ENCODE results near the gene KRTAP9-9. TPM values are rescaled to one million over a fixed set of nuclear protein-coding genes. Genes with fewer than 3 reads are reported as not detected.
"Not testable (repeated sequence)": the region's sequence is repeated elsewhere in the genome, so short reads cannot be mapped to it uniquely, and the experiment has no call there.

KRTAP9-9 gene
- total RNA-seq, 1 experiment from 2014 or later = not detected

GRCh38 chr17:41267711-41268110, 12.5 kb downstream of the KRTAP9-9 start:
- no peak overlapping the region for H3K56ac ChIP-seq (ENCODE audit: insufficient read length, low read depth, low read length)
- H3K4me2 ChIP-seq (ENCODE audit: insufficient read depth, insufficient read length, low read length) = no peak overlapping the region
- Mint-ChIP-seq H3K4me3 (no peak overlapping the region), H3K36me3 (ENCODE audit: insufficient read depth in 1 of 3, low read depth in 3 of 3) (no peaks in the 10 kb centered on the region), H3K27ac (no peak overlapping the region), H3K27me3 (ENCODE audit: low read depth) (peaks cover 5% of the 10 kb centered on the region), H3K9me3 (no peaks in the 10 kb centered on the region), H3K4me1 (no peaks in the 10 kb centered on the region; a peak in 1 of 4 replicates)
- no peak overlapping the region for H4K5ac ChIP-seq (ENCODE audit: insufficient read length, low read depth, low read length)
- DNase-seq = no peak
- H3K4ac ChIP-seq (ENCODE audit: low read depth, low read length) = no peak overlapping the region
- no peak overlapping the region for H2BK15ac ChIP-seq (ENCODE audit: low read depth, low read length)
- no peak overlapping the region for H4K91ac ChIP-seq (ENCODE audit: insufficient read length, low read depth, low read length)
- H3K23me2 ChIP-seq (ENCODE audit: insufficient read length, low read depth, low read length, poor library complexity, severe bottlenecking) = no peaks in the 10 kb centered on the region
- no peak overlapping the region for H2AK5ac ChIP-seq (ENCODE audit: insufficient read length, low read length)
- no peak overlapping the region for H3T11ph ChIP-seq (ENCODE audit: low read length)
- H3K9ac ChIP-seq (ENCODE audit: extremely low read depth, insufficient read length, low read length) = no peak overlapping the region
- no peak overlapping the region for H3K23ac ChIP-seq (ENCODE audit: insufficient read length, low read depth, low read length)
- no peaks in the 10 kb centered on the region for H4K20me1 ChIP-seq (ENCODE audit: control insufficient read depth, insufficient read depth, insufficient read length)
- H2BK120ac ChIP-seq (ENCODE audit: low read depth, low read length, poor library complexity, severe bottlenecking) = no peak overlapping the region
- H3K14ac ChIP-seq (ENCODE audit: insufficient read depth, low read length) = no peak overlapping the region
- no peaks in the 10 kb centered on the region for H3K79me1 ChIP-seq (ENCODE audit: insufficient read depth, low read depth, low read length, poor library complexity, severe bottlenecking)
- no peak overlapping the region for H2AFZ ChIP-seq (ENCODE audit: low read length)
- H3K27ac ChIP-seq (ENCODE audit: insufficient read length, low read depth, low read length) = no peak overlapping the region
- no peaks in the 10 kb centered on the region for H3K9me3 ChIP-seq (ENCODE audit: control insufficient read depth, low read depth, low read length)
- H2BK20ac ChIP-seq (ENCODE audit: low read depth, low read length, poor library complexity, severe bottlenecking) = no peak overlapping the region
- H3K79me2 ChIP-seq (ENCODE audit: insufficient read depth, low read length) = no peaks in the 10 kb centered on the region
- H3K27me3 ChIP-seq (ENCODE audit: insufficient read depth, low read length) = no peaks in the 10 kb centered on the region
- no peak overlapping the region for H2BK5ac ChIP-seq (ENCODE audit: insufficient read length, low read length)
- H2BK12ac ChIP-seq (ENCODE audit: insufficient read length, low read depth, low read length) = no peak overlapping the region
- WGBS (ENCODE audit: extremely low coverage, insufficient read length, low lambda C conversion rate) = no CpG with 5 or more reads among the region's 3 CpGs
- no peak overlapping the region for H4K8ac ChIP-seq (replicated peaks; ENCODE audit: insufficient read length, low read depth, low read length)
- TF ChIP-seq, protein P1, sequence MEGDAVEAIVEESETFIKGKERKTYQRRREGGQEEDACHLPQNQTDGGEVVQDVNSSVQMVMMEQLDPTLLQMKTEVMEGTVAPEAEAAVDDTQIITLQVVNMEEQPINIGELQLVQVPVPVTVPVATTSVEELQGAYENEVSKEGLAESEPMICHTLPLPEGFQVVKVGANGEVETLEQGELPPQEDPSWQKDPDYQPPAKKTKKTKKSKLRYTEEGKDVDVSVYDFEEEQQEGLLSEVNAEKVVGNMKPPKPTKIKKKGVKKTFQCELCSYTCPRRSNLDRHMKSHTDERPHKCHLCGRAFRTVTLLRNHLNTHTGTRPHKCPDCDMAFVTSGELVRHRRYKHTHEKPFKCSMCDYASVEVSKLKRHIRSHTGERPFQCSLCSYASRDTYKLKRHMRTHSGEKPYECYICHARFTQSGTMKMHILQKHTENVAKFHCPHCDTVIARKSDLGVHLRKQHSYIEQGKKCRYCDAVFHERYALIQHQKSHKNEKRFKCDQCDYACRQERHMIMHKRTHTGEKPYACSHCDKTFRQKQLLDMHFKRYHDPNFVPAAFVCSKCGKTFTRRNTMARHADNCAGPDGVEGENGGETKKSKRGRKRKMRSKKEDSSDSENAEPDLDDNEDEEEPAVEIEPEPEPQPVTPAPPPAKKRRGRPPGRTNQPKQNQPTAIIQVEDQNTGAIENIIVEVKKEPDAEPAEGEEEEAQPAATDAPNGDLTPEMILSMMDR (conservative IDR thresholded peaks at IDR 0.05) = no peak
- no peak overlapping the region for H3K18ac ChIP-seq (ENCODE audit: insufficient read length, low read depth, low read length)
- H3K4me1 ChIP-seq (ENCODE audit: insufficient read depth, low read length) = no peaks in the 10 kb centered on the region

DNA sequence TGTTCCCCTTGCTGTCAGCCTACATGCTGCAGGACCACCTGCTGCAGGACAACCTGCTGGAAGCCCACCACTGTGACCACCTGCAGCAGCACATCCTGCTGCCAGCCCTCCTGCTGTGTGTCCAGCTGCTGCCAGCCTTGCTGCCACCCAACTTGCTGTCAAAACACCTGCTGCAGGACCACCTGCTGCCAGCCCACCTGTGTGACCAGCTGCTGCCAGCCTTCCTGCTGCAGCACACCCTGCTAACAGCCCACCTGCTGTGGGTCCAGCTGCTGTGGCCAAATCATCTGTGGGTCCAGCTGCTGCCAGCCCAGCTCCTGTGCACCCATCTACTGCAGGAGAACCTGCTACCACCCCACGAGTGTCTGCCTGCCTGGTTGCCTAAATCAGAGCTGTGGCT, 16.1 kb downstream of the KRTAP9-9 start:
- not testable (repeated sequence) for H3K4me2 ChIP-seq (ENCODE audit: insufficient read depth, insufficient read length, low read length); H3K14ac ChIP-seq (ENCODE audit: insufficient read depth, low read length); H3K9me3 Mint-ChIP-seq; H2BK12ac ChIP-seq (ENCODE audit: insufficient read length, low read depth, low read length); H3K79me2 ChIP-seq (ENCODE audit: insufficient read depth, low read length); H2AFZ ChIP-seq (ENCODE audit: low read length); H2BK20ac ChIP-seq (ENCODE audit: low read depth, low read length, poor library complexity, severe bottlenecking); H3K27ac Mint-ChIP-seq; H2BK5ac ChIP-seq (ENCODE audit: insufficient read length, low read length); H3K79me1 ChIP-seq (ENCODE audit: insufficient read depth, low read depth, low read length, poor library complexity, severe bottlenecking); H4K8ac ChIP-seq (replicated peaks; ENCODE audit: insufficient read length, low read depth, low read length); H3K4ac ChIP-seq (ENCODE audit: low read depth, low read length); H3K56ac ChIP-seq (ENCODE audit: insufficient read length, low read depth, low read length); H3K4me3 Mint-ChIP-seq; H3K23me2 ChIP-seq (ENCODE audit: insufficient read length, low read depth, low read length, poor library complexity, severe bottlenecking); H4K91ac ChIP-seq (ENCODE audit: insufficient read length, low read depth, low read length); H3K27me3 ChIP-seq (ENCODE audit: insufficient read depth, low read length); H3T11ph ChIP-seq (ENCODE audit: low read length); H3K36me3 Mint-ChIP-seq (ENCODE audit: insufficient read depth in 1 of 3, low read depth in 3 of 3); H3K9ac ChIP-seq (ENCODE audit: extremely low read depth, insufficient read length, low read length); H3K27ac ChIP-seq (ENCODE audit: insufficient read length, low read depth, low read length); H3K4me1 ChIP-seq (ENCODE audit: insufficient read depth, low read length); H2BK120ac ChIP-seq (ENCODE audit: low read depth, low read length, poor library complexity, severe bottlenecking); H4K20me1 ChIP-seq (ENCODE audit: control insufficient read depth, insufficient read depth, insufficient read length); H3K27me3 Mint-ChIP-seq (ENCODE audit: low read depth); H3K18ac ChIP-seq (ENCODE audit: insufficient read length, low read depth, low read length); H3K9me3 ChIP-seq (ENCODE audit: control insufficient read depth, low read depth, low read length); DNase-seq; H3K4me1 Mint-ChIP-seq; H2BK15ac ChIP-seq (ENCODE audit: low read depth, low read length); H3K23ac ChIP-seq (ENCODE audit: insufficient read length, low read depth, low read length); H4K5ac ChIP-seq (ENCODE audit: insufficient read length, low read depth, low read length); H2AK5ac ChIP-seq (ENCODE audit: insufficient read length, low read length)
- WGBS (ENCODE audit: extremely low coverage, insufficient read length, low lambda C conversion rate) = no CpG with 5 or more reads among the region's 1 CpG
